ENCODE results near the gene RSRC2.

GRCh38 chr12:122474324-122474716 is 52.4 kb downstream of the RSRC2 start:
- TF ChIP-seq CTCF (IDR thresholded peaks at IDR 0.05) (no peak), ELF4 (CRISPR knock-in tag; IDR thresholded peaks at IDR 0.05; ENCODE audit: low read depth) (no peak), IRF2 (CRISPR knock-in tag; IDR thresholded peaks at IDR 0.05; ENCODE audit: borderline replicate concordance, low read depth) (no peak), ETV6 (CRISPR knock-in tag; IDR thresholded peaks at IDR 0.05) (no peak), ZBTB43 (CRISPR knock-in tag; IDR thresholded peaks at IDR 0.05) (no peak), AR (CRISPR knock-in tag; IDR thresholded peaks at IDR 0.05) (no peak), USF1 (CRISPR knock-in tag; IDR thresholded peaks at IDR 0.05) (no peak), MAX (CRISPR knock-in tag; IDR thresholded peaks at IDR 0.05) (no peak), SMAD4 (CRISPR knock-in tag; IDR thresholded peaks at IDR 0.05) (no peak), USF2 (CRISPR knock-in tag; IDR thresholded peaks at IDR 0.05) (no peak), ZNF416 (CRISPR knock-in tag; IDR thresholded peaks at IDR 0.05) (no peak)
